GM21423 (cell line): Measurements from ENCODE around the gene GBX2.

Experiments
- ATAC-seq: cut with Tn5 transposase; IDR thresholded peaks from one replicate; pipeline ENCODE4 v1.9.1; 2021; ENCODE audit warnings: mild to moderate bottlenecking, moderate library complexity; ENCODE audit not compliant: unreplicated experiment

The GBX2 gene

DNA sequence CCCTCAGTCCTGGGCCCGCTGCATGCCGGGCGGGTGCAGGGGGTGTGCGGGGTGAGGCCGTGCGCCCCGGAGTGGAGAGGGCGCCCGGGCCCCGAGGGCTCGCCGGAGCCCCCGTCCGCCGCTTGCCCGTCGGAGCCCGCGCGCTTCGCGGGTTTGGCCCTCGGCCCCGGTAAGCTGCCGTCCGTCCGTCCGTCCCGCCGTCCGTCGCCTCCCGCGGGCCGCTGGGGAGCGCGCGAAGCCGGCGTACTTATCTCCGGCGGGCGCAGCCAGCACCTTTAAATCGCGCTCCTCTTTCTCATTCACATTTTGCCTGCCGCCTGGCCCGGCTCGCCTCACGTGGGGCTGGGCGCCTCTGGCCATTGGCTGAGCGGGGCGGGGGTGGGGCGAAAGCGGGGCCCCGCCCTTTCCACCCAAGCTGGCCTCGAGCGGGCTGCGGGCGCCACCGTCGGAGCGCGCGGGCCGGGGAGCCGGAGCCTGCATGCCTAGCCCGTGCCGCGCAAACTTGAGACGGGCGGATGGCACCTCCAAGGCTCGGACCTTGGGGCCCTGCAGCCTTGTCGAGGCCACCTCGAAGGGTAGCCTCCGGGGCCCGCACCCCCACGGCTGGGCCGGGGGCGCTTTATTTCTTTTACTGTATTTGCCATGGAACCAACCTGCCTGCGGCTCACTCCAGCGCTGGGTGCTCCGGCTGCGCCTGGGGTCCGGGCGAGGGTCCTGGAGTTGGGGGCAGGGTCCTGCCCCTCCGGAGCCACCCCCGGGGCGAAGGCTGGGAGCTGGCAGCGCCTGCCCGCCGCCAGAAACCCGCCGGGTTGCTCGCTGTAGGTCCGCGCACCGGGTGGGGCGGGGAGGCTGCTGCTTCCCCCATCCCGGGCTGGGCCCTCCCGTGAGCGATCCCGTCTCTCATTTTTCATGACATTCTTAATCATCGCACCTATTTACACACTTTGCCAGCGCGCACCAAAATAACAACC, at the start of gene GBX2:
TSS of gene GBX2 (minus strand) at position 277 of the 971 bp plus-strand sequence. CDS start 415 bp downstream, outside the sequence.
- ATAC-seq: no peak

GRCh38 chr2:236217926-236218325, 49.7 kb upstream of the GBX2 start:
- ATAC-seq: no peak

DNA sequence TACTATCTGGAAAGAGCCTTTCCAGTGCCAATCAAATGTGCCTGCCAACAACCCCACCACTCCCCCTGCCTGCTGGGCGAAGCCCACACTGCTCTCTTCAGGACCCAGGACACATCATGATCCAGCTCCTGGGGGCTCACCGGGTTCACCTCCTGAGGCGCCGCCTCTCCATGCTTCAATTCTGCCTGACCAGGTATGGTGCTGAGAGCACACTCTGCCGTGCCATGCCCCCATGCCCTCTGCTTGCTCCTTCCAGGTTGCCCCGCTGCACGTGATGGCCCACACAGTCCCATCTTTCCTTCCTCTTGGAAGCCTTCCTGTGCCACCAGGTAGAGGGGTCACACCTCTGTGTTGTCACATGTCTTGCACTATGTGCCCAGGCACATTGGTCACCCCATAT, 48.5 kb upstream of the GBX2 start:
- no peak for ATAC-seq

DNA sequence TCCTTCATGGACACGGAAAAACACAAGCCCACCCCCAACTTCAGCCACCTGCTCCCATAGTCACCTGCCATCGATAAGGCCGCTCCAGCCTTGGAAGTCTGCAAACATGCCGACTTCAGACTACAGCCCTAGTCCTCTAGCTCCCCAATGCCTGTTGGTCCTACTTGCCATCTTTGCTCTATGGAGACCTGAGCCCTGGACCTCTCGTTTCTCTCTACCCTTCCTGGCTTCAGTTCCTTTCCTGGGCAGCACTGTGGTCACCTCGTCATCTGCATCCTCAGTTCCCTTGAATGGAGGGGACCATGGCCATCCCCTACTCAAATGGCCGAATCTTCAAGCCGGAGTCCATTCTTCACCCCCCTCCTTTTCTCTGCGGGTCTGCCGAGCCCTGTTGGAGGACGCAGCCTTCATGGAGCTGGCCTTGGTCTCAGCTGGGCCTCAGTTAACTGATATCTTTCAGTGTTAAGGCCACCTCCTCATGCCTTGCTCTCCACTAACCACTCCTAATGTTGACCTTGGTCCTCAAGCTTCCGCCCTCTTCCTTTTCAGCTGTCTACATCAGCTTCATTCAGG, 47.7 kb upstream of the GBX2 start:
- no peak for ATAC-seq

DNA sequence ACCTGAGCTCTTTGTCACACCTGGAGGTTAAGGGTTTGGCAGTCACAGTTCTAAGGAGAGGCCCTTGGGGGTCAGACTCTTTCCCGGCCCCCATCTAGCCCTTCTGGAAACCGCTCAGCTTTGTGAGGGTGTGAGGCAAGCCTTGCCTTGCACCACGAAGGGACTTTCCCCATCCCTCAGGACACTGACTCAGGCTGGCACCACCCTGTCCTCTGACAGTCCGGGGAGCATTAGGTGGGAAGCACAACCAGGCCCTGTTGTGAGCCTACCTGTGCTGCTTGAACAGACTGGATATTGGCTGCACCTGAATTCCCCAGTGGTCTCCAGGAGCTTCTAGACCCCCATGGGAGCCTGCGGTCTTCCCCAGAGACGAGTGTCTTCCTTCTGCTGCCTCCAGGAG, 47.0 kb upstream of the GBX2 start:
- no peak for ATAC-seq

DNA sequence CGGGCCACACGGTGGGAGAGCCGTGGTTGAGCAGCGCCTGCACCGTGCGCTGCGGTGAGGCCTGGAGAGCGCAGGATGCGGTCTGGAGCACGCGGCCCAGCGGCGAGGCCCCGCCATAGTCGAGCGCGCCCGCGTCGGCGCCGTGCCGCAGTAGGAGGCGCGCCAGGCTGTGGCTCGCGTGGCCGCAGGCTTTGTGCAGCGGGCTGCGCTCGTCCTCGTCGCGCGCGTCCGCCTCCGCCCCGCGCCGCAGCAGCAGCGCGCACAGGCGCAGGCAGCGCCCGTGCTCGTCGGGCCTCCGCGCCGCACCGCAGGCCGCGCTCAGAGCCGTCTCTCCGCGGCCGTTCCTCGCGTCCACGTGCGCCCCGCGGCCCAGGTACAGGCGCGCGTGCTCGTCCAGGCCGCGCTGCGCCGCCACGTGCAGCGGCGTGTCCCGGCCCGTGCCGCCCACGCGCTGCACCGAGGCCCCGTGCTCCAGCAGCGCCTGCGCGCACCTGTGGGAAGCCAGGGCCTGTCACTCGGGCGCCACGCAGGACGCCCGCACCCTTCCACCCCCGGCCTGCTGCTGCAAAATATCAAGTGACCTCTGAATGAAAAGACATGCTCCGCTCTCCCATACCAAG, 46.3 kb upstream of the GBX2 start:
- ATAC-seq: no peak

- no peak for ATAC-seq
Observed at GRCh38 chr2:236211296-236211695, 43.1 kb upstream of the GBX2 start.

DNA sequence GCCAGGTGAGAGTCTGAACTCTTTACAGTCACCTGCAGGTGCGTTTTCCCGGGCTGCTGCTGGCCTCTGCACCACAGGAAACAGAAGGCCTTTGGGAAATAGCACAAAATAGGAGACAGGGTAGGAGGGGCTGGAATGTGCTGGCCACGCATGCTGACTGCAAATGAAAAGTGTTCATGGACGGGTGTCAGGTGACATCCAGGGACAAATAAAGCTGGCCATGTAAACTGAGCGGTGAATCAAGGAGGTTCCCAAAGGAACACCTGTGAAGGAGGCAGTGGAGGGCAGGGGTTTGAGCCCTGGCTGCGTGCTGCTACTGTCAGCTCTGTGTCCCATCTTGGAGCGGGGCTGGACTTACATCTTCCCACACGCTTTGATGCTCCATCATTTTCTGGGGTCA, 42.4 kb upstream of the GBX2 start:
- no peak for ATAC-seq

- no peak for ATAC-seq
Observed at GRCh38 chr2:236209996-236210395, 41.8 kb upstream of the GBX2 start.

- ATAC-seq: no peak
Observed at GRCh38 chr2:236209535-236209934, 41.3 kb upstream of the GBX2 start.

GRCh38 chr2:236208019-236208926, 40.1 kb upstream of the GBX2 start:
- no peak for ATAC-seq

- ATAC-seq: no peak
Observed at GRCh38 chr2:236207472-236207871, 39.3 kb upstream of the GBX2 start.

GRCh38 chr2:236205867-236206645, 37.9 kb upstream of the GBX2 start:
- ATAC-seq: no peak

GRCh38 chr2:236204953-236205352, 36.8 kb upstream of the GBX2 start:
- no peak for ATAC-seq

- no peak for ATAC-seq
Observed at GRCh38 chr2:236200378-236200777, 32.2 kb upstream of the GBX2 start.

DNA sequence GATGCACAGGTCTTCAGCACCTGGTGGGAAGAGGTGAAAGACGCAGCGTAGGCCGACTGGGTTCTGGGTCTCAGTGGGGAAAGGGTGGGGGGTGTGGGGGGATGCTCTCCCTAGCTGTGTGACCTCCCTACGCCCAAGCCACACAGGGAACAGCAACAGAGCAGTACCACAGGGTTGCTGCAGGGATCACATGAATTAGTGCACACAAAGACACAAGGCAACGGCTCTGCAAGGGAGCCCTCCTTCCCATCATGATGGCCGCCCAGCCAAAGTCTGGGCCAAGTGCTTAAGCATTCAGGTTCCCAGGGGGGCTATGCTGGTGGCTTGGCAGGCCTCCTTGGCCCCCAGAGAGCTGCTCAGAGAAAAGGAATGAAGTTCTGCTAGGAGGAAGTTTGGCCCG, 28.2 kb upstream of the GBX2 start:
- no peak for ATAC-seq

- no peak for ATAC-seq
Observed at GRCh38 chr2:236195726-236196125, 27.5 kb upstream of the GBX2 start.

DNA sequence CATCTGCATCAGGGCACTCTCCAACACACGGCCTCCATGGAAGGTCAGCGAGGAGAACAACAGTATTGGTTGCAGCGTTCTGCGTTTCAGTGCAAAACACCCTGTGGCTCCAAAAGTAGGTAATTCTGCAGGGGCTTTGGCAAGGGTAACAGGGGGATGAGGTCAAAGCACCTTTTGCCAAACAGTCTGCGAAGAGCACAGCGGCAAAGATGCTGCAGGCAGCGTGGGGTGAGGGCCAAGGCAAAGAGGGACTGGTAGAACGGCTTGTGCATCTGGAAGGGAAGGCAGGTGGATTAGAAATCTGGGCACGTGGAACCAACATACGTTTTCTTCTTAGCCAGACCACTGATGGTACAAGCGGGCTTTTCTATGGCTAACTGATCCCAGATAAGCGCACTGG, 26.6 kb upstream of the GBX2 start:
- no peak for ATAC-seq

- ATAC-seq: no peak
Observed at GRCh38 chr2:236193026-236193425, 24.8 kb upstream of the GBX2 start.

GRCh38 chr2:236190674-236191073, 22.5 kb upstream of the GBX2 start:
- ATAC-seq: no peak
